T follicular helper cell (primary cell): ENCODE measurements around the gene GMDS.

Source experiments
- DNase-seq: peaks from one replicate; pipeline ENCODE4 v3.0.0-alpha.2; 2020; ENCODE audit warnings: low read depth

The GMDS gene

DNA sequence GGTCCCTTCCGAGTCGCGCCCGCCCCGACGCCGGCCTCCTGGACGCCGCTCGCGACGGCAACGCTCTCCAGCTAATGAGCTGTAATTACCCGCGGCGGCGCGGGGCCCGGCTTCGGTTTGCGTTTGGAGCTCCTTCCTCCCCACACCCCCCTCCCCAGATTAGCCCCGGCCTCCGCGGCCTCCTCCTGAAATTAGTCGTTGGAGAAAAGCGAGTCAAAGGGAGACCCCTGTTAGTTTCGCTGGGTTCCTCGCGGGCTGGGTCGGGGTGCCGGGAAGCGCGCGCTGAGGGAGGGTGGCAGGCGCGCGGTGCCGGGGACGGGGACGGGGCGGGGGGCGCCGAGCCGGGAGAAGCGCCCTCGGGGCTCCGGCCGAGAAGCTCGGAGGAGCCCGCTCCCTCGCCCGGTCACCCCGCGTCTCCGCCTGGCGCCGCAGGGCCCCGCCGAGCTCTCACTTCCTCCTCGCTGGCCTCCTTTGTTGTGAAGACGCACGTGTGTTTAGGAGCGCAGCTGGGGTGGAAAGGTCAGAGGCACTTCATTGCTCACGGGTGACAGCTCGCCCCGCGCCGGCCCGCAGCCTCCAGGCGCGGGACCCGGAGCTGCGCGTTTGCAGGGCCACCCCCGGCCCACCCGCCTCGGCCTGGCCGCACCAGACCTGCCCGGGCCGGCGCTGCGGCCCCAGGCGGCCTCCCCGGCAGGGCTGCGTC is 630.8 kb downstream of the GMDS start:
- DNase-seq: no peak

DNA sequence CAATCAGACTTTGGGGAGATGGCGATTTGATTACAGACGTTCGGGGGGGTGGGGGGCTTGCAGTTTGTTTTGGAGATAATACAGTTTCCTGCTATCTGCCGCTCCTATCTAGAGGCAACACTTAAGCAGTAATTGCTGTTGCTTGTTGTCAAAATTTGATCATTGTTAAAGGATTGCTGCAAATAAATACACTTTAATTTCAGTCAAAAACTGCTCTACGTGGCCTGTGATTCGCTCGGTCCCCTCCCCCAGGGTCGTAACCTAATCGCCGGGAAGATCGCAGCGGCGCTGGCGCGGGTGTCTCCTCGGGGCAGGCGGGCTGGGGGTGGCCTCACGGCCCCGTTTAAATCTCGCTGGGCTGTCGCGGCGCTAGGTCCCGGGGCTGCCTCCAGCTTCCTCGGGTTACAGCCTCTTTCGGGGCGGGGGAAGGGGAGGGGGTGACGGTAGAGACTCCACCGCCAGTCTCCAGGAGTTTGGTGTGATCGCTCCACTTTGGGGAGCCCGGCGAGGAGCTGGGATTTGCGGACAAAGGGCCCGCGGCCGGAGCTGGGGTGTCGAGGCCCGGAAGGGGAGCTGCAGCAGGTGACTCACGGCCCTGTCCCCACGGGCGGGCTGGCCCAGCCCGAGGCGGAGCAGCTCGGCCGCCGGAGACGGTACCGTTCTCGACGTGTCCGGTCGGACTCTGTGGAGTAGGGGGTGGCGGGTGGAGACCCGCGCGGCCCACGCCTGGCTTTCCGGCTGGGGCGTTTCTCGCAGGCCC is 631.5 kb downstream of the GMDS start:
- DNase-seq: no peak

DNA sequence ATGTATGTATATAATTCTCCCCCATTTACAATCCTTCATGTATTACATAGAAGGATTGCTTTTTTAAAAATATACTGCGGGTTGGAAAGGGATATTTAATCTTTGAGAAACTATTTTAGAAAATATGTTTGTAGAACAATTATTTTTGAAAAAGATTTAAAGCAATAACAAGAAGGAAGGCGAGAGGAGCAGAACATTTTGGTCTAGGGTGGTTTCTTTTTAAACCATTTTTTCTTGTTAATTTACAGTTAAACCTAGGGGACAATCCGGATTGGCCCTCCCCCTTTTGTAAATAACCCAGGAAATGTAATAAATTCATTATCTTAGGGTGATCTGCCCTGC is 632.1 kb downstream of the GMDS start:
- DNase-seq: no peak

- DNase-seq: no peak
Observed at GRCh38 chr6:1612974-1613306, 632.5 kb downstream of the GMDS start.

- DNase-seq: no peak
Observed at GRCh38 chr6:1612299-1612973, 633.0 kb downstream of the GMDS start.

- DNase-seq: no peak
Observed at GRCh38 chr6:1611572-1612298, 633.7 kb downstream of the GMDS start.

GRCh38 chr6:1611322-1611571 is 634.2 kb downstream of the GMDS start:
- DNase-seq: no peak

GRCh38 chr6:1610497-1611321 is 634.7 kb downstream of the GMDS start:
- DNase-seq: no peak

GRCh38 chr6:1609648-1610496 is 635.5 kb downstream of the GMDS start, which contains the start of gene FOXC1:
FOXC1 (plus strand) TSS chr6:1609915; CDS start chr6:1610446, 531 bp downstream.
- no peak for DNase-seq

DNA sequence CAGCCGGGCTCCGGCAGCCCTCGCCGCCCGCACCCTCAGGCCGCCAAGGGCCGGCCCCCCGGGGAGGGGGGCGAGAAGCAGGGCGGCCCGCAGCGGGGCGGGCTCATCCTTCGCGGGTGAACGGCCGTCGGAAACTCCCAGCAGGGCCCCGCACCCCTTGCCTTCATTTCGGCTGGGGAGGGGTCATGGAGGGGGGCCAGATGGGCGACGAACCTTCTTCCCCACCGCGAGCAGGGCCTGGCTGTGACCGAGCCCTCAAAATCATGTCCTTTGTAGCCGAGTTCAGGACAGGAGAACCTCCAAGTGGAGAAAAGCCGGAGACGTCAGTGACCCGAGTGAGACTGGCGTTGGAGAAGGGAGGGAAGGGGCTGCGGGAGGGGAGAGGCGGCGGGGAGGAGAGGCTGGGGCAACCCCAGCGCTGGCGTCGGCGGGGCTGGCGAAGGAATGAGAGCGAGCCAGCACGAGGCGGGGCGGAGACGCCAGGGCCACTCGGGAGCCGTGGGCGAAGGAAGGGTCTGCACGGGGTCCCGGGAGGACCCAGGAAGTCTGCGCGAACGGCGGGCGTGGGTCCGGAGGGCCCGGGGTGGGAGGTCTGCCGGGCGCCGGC is 636.3 kb downstream of the GMDS start:
- DNase-seq: no peak

DNA sequence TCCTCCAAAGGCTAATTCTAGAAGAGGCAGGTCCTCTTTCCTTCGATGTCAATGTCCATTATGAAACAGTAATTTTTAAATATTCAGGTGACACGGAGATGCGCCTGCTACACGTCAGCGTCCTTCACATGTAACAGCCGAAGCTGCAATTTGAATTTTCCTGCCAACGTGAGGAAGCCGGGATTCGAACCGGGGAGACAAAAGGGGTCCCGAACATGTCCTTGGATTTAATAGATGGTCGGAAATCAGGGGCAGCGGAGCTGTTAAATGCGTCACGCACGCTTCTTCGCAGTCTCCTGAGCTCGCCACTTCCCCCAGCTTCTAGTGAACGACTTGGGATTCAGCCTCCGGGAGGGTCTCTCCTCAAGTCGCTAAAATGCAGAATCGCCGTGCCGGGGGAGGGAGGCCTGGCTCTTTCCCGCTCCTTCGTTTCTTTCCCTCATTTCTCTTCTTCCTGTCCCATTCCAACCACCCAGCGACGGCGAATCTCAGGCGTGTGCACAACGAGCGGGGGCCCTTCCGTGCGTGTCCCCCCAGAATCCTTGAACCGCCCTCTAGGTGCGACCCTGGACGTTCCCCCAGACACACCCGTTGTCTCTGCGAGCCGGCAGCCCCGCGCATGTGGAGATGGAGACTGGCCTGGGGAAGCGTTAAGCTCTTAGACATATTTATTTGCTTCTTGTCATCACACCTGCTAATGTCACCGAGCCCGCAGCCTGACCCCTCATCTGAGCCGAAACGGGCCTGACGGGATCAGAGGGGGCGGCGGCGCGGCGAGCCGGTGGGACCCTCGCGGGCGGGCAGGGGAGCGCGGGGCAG is 637.0 kb downstream of the GMDS start:
- DNase-seq: no peak

DNA sequence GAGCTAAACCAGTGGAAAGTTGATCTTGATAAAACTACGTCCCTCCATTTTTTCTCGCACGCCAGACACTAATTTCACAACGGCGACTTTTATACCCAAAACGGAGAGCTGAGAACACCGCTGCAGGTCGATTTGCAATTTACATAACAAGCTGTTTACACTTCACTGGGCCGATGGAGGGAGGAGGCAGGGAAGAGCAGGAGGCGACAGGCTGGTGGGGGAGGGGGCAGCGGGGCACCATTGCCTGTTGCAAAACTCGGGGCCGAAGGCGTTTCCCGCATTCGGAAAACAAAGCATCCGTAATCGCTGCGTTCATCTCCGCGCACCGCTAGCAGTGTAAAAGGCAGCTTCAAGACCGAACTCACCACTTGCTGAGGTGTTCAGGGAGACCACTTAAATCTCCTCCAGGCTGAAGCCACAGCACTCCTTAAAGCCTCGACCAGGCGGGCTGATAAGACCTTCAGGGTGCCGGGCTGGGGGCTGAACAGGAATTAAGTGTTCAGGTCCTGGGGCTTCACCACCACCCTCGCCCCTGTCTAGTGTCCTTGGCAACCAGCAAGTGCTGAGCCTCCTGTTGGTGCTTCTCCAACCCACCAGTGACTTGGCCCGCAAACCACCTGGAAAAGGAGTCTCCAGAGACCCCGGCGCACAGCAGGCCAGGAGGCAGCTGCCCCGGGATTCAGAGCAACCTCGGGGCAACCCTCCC is 637.7 kb downstream of the GMDS start:
- no peak for DNase-seq

DNA sequence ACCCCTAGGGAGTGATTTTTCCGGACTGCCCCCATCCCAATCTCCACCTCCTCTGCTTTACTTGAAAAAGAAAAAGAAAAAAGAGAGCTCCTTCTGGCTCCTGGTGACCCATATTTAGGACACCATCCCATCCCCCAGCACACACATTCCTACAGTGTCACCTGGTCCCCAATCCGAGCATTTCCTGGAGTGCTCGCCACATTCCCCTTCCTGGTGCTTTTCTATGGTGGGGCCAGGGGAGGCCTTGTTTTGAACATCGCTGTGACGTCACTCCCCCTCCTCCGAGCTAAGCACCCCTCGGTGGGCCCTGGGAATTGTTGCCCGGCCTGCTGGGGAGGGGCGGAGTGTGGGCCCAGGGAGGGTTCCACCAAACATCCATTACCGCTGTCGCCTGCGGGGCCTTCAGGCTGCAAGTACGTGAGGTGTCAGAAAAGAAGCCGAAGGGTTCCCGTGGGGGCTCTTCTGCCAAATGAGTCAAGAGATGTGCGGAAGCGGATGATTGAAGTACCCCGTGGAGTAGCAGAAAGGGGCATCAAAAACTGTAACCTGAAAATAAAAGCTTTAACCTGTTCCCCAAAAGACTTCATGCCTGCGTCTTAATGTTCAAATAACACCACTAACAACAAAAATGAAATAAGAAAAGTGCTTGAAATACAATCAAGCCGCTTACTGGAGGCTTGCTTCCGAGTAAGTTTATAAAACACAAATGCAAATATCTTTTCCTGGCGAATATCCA is 638.5 kb downstream of the GMDS start:
- DNase-seq: no peak

- DNase-seq: no peak
Observed at GRCh38 chr6:1605893-1606779, 639.3 kb downstream of the GMDS start.

DNA sequence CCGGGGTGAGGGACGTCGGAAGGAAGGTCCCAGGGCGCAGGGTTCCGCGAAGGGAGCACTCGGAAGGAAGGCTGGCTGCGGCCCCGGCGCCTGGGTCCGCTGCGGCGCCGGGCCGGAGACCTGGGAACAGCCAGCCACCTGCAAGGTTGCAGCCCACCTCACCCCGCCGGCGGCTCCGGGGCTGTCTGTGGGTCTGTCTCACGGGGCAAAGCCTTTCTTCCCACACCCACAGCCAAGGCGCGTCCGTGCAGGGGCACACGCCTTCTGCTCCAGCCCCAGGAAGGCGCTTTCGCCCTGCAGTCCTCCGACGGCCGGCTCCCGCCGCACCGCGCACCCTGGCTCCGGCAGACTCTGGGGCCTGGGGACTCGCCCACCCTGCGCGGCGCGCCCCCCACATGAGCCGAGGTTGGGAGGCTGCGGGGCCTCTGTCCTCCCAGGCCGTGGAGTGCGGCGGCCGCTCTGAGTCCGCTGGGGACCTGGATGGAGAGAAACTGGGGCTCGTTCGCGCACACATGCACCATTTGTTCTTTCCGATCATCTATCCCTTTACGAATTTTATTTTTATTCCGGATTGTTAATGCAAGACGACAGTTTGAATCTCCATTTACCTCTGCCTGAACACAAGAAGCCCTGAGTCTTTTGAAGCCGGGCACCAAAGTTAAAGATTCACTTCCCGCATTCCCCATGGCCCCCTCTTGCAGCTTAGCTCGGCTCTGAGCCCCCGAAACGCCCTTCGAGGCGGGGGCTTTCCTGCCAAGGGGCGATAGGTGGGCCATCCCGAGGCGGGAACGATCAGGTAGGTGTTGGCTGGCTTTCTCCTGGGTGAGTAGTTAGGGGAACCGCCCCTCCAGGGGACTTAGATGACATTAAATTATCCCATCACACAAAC is 640.2 kb downstream of the GMDS start:
- no peak for DNase-seq
